Endothelial cell of umbilical vein (primary cell): ENCODE results near the gene ALKBH2.
A peak's percentile ranks its signal among the peaks of the same experiment; 100 is the strongest.

ENCODE experiments used
- CTCF ChIP-seq, 2 donors: IDR thresholded peaks; 1 replicate in 1 of 2; 2 replicates in 1 of 2; pipeline ENCODE4 v1.5.1; 2011; ENCODE audit warnings: low read length in 2 of 2, mild to moderate bottlenecking in 2 of 2, moderate library complexity in 2 of 2, control low read depth in 1 of 2, inconsistent platforms in 1 of 2, low read depth in 1 of 2; ENCODE audit not compliant: insufficient read depth in 1 of 2; ENCODE audit errors: extremely low read depth in 1 of 2
- POLR2A ChIP-seq: IDR thresholded peaks from 2 replicates; pipeline ENCODE4 v1.6.1; 2012; ENCODE audit warnings: low read depth, mild to moderate bottlenecking, control low read depth, low read length

GRCh38 chr12:109052414-109053323, 40.6 kb downstream of the ALKBH2 start, which contains the start of gene USP30:
- TF ChIP-seq POLR2A, result peak; percentile 1
- TF ChIP-seq CTCF (IDR thresholded peaks at IDR 0.05; ENCODE audit: extremely low read depth in 1 of 2, insufficient read depth in 1 of 2, low read depth in 1 of 2, low read length in 2 of 2), result no peak
